ENCODE results near the gene H6PD. TPM values are rescaled to one million over a fixed set of nuclear protein-coding genes. Genes with fewer than 3 reads are reported as not detected.

Gene H6PD
- total RNA-seq, 1 donor from 2014 or later, result 28.9 TPM

DNA sequence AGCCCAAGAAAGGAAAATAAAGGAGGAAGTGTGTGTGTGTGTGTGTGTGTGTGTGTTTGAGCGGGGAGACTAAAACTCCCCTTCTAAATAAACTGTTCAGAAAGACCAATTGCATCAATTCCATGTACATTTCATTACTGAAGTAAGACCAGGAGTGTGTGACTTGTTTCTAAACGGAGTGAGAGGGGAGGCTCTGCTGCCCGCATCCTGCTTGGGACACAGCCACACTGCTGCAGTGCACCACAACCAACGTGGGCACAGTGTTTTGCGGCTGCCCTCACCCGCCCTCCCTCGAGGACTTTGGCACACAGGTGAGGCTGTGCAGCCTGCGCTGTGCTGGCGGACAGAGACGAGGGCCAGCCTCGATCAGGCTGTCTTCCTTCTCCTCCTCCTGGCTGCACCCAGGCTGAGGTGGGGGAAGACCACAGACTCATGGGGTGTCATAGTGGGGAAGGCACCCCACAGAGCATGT, 31.0 kb upstream of the H6PD start:
- DNase-seq (ENCODE audit: low spot score), result no peak
- intact Hi-C loops (cut with DNase I), result no loop called here

DNA sequence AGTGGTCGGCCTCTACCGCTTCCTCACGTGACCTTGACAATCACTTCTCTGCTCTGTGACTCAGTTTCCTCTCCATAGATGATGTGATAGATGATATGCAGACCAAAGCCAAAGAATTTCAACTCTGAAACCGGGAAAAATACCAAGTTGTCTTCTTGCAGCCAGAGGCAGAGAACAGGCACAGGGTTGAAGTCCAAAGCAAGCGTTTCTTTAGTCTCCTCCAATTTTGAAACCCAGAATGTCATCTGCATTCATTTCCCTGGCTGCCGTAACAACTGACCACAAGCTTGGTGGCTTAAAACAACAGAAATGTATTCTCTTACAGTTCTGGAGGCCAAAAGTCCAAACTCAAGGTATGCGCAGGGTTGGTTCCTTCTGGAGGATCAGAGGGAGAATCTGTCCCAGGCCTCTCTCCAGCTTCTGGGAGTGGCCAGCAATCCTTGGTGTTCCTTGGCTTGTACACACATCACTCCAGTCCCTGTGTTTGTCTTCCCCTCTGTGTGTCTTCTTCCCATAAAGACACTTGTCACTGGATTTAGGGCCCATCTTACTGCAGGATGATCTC, 30.3 kb upstream of the H6PD start:
- intact Hi-C loops (cut with DNase I), result no loop called here
- DNase-seq (ENCODE audit: low spot score), result no peak

DNA sequence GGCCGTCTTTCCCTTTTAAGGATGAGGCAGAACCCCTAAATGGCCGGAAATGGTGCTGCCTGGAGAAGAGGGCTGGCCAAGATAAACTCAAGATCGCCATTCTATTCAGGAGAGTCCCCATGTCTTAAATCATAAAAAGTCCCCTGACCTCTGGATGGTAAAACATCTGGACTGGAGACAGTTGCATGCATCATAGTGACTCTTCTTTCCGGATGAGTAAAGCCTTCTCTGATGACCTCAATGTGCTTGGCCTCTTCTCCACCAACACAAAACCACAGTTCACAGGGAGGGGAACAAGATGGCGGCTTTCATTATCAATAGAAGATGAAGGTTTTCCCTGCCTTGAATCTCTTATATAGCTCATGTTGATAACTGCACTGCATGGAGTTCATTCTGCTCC, 27.5 kb upstream of the H6PD start:
- DNase-seq (ENCODE audit: low spot score), result no peak
- intact Hi-C loops (cut with DNase I), result no loop called here

DNA sequence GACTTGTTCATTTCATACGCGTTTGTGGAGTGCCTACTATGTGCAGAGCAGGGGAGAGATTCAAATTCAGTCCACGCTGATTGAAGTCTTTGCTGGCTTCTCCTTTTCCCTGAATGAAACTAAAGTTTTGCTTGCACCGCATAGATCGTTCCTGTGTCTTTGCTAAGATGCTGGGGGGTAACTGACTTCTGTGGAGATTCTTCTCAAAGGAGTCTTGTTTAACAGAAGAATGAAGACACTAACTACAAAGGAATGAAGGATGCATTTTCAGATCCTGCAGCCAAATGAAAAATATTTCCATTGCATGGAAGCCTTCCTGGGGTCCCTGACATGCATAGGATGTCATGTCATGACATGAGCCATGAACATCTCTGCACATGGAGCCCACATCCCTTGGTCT, 26.9 kb upstream of the H6PD start:
- no peak for DNase-seq (ENCODE audit: low spot score)
- intact Hi-C loops (cut with DNase I), result no loop called here

DNA sequence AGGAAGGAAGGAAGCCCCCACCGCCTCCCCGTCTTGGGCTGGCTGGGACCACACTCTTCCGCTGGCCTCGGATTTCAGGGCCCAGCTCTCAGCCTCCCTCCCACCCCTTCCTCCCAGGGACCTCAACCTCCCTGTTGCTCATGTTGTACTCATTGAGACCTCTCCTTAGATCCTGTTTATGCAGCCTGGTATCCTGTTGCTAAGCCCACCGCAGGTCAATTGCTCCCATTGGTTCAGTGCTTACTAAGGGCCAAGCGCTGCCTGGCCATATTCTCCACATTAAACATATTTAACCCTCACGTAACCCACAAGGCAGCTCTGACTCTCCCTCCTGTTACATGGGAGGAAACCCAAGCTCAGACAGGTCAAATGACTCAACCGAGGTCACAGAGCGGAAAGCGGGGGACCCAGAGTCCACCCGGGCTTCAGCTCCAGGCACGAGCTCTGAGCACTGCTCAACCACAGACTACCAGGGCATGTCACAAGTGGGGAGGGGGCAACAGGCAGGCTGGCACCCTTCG, 23.2 kb upstream of the H6PD start:
- intact Hi-C loops (cut with DNase I), result no loop called here
- no peak for DNase-seq (ENCODE audit: low spot score)

DNA sequence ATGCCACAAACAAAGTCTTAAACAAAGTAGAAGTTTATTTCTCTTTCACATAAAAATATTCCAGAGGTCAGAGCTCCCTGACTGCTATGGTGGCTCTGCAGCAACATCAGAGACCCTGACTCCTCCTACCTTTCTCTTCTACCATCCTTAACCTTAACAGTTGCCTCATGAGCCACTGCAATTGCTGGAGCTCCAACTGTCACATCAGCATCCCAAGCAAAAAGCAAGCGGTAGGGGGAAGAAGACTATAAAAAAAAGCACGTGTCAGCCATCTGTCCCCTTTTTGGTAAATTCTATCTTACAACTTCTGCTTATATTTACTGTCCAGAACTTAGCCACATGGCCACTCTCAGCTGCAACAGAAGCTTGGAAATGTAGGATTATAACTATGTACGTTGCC, 21.8 kb upstream of the H6PD start:
- intact Hi-C loops (cut with DNase I), result no loop called here
- DNase-seq (ENCODE audit: low spot score), result no peak

DNA sequence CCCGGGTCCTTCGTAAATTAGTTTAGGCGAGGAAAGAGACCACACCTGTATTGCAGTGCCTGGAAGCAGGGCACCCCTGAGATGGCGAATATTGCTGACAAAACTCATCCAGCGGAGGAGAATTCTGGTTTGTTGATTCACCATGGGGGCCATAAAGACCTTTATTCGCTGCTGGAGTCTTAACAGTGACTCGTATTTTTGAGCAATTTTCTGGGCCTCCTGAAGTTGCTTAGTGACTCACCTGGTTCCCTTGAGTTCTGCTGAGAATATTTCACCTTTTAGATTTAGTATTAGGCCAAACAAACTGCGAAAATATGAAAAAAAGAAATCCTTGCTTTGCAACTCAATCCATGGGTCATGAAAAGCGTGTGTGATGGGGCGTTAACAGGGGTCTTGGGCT, 20.6 kb upstream of the H6PD start:
- intact Hi-C loops (cut with DNase I), result no loop called here
- DNase-seq (ENCODE audit: low spot score), result no peak

DNA sequence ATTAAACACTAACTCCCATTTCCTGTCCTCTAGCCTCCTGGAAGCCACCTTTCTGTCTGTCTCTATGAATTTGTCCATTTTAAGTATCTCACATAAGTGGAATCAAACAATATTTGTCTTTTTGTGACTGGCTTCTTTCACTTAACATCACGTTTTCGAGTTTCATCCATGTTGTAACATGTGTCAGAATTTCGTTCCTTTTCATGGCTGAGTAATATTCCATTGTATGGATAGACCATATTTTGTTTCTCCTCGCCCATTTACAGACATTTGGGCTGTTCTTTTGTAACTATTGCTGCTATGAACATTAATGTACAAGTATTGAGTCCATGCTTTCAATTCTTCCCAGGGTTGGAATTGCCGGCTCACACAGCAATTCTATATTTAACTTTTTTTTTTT, 15.7 kb upstream of the H6PD start:
- intact Hi-C loops (cut with DNase I), result no loop called here
- no peak for DNase-seq (ENCODE audit: low spot score)

DNA sequence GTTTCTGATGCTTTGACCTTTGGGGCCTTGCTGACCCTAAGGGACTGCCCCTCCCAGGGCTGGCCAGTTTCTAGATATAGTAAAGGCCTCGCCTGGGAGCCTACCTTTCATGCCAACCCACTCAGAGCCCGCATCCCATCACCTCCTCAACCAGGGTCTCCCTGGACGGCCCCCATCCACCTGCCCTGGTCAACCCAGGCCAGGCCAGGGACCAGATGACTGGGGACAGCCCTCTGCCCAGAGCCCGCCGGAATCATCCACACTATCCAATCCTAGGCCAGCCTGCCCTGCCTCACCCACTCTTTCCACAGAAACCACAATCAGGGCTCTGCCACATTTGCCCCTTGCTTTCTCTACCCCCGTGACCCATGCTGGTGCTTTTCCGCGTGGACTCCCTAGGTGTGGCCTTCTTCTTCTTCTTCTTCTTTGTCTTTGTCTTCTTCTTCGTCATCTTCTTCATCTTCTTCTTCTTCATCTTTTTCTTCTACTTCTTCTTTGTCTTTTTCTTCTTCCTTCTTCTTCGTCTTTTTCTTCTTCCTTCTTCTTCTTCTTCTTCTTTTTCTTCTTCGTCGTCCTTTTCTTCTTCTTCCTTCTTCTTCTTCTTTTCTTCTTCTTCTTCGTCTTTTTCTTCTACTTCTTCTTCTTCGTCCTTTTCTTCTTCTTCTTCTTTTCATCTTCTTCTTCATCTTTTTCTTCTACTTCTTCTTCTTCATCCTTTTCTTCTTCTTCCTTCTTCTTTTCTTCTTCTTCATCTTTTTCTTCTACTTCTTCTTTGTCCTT, 11.5 kb upstream of the H6PD start:
- intact Hi-C loops (cut with DNase I), result no loop called here
- DNase-seq (ENCODE audit: low spot score), result no peak

DNA sequence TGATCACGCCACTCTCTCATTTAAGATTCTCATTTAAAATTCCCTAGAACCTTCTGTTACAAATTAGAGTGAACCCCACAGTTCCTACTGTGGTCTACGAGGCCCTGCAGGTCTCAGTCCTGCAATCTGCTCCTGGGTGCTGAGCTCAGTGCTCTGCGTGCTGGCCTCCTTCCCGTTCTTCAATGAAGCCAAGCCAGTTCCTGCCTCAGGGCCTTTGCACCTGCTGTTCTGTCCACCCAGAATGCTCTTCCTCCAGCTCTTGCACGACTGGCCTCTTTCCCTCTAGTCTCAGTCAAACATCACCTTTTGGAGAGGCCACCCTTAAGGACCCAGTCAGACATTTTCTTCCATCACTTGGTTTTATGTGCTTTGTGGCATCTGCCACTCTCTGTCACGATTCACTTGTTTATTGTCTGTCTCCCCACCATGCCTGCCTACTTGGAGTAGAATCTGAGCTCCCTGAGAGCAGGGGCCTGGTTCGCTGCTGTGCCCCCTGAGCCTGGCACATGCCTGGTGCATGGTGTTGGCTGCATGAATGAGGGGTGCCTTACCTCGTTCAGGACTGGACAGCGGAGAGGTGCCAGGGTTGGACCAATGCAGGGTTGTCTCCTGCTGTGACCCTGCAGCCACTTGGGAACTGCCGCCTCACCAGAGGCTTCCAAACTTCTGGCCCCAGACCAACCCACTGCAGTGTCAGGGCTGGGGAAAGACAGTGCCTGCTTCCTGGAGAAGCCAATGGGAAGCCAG, 9.7 kb upstream of the H6PD start:
- intact Hi-C loops (cut with DNase I), result no loop called here
- DNase-seq (ENCODE audit: low spot score), result no peak

DNA sequence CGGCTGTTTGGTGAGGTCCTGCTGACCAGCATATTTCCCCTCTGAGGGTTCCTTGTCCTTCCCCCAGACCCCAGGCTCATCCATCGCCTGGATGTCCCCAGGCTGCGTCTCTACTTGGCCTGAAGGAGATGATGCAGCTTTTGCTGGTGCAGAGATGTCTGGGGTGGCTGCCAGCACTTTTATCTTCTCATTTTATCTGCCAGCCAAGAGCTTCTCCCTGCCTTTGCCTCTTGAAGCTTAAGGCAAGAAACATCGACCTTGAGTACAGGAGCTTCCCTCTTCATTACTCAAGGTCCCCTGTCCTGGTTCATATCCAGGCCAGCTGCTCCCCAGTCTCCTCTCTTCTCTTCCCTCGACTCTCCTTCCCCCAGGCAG, 9.2 kb upstream of the H6PD start:
- intact Hi-C loops (cut with DNase I), result no loop called here
- DNase-seq (ENCODE audit: low spot score), result no peak

DNA sequence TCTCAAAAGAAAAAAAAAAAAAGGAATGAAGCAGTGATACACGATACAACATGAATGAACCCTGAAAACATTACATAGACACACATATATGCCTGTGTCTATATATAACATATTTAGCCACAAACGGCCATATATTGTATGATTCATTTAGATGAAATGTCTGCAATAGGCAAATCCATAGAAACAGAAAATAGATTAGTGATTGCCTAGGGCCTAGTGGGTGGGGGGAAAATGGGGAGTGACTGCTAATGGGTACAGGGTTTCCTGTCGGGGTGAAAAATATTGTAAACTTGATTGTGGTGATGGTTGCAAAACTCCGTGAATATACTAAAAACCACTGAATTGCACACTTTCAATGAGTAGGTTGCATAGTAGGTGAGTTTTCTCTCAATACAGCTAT, 6.0 kb upstream of the H6PD start:
- intact Hi-C loops (cut with DNase I), result no loop called here
- no peak for DNase-seq (ENCODE audit: low spot score)

DNA sequence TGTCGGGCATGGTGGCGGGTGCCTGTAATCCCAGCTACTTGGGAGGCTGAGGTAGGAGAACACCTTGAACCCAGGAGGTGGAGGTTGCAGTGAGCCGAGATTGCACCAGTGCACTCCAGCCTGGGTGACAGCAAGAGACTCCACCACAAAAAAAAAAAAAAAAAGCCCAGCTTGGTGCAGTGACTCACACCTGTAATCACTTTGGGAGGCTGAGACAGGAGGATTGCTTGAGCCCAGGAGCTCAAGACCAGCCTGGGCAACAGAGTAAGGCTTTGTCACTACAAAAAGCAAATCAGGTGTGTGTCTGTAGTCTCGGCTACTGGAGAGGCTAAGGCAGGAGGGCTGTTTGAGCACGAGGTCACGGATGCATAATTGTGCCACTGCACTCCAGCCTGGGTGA, 5.0 kb upstream of the H6PD start:
- intact Hi-C loops (cut with DNase I), result no loop called here
- no peak for DNase-seq (ENCODE audit: low spot score)

DNA sequence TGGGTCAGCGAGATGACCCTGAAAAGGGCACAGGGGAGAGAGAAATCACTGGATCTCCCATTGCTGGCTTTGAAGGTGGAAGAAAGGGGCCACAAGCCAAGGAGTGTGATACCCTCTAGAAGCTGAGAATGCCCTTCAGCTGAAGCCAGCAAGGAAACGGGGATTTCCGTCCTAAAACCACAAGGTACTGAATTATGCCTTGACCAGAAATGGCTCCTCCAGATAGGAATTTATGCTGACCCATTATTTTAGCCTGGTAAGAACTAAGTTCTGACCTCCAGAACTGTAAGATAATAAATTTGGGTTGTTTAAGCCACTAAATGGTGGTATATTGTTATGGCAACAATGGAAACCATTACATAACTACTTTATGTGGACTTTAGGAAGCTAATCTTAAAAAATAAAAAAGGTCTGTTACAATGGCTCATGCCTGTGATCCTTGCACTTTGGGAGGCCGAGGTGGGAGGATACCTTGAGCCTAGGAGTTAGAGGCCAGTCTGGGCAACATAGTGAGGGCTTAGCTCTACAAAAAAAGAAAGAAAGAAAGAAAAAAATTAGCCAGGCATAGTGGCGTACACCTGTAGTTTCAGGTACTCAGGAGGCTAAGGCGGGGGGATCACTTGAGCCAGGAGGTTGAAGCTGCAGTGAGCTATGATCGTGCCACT, 3.6 kb upstream of the H6PD start:
- DNase-seq (ENCODE audit: low spot score), result no peak
- intact Hi-C loops (cut with DNase I), result no loop called here

DNA sequence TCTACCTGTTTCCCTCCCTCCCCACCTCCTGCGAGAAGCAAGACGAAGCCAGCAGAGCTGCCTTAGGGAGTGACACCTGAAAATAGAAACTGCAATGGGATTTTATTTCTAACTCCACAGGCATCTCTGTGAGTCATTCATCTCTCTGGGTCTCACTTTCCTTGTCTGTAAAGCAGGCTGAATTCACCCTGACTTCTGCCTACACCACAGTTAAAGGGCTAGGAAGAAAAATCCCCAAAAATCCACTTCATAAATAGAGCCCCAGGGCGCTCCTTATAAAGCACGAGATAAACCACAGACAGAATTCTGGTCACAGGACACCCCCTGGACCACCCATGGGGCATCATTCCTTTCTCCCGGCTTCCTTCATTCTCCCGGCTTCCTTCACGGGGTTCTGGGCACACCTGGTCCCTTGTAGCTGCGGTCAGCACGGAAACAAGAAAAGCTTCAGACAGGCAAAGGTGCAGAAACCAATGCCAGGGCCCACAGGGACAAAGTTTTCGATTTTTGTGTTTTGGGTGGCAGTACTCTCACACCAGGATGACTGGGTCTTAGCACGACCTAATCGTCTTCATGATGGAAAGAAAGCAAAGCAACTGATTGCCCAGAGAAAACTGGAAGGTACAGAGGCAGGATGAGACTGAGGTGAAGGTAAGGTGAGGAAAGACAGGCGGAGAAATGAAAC, 2.8 kb upstream of the H6PD start:
- intact Hi-C loops (cut with DNase I), result no loop called here
- DNase-seq (ENCODE audit: low spot score), result no peak

DNA sequence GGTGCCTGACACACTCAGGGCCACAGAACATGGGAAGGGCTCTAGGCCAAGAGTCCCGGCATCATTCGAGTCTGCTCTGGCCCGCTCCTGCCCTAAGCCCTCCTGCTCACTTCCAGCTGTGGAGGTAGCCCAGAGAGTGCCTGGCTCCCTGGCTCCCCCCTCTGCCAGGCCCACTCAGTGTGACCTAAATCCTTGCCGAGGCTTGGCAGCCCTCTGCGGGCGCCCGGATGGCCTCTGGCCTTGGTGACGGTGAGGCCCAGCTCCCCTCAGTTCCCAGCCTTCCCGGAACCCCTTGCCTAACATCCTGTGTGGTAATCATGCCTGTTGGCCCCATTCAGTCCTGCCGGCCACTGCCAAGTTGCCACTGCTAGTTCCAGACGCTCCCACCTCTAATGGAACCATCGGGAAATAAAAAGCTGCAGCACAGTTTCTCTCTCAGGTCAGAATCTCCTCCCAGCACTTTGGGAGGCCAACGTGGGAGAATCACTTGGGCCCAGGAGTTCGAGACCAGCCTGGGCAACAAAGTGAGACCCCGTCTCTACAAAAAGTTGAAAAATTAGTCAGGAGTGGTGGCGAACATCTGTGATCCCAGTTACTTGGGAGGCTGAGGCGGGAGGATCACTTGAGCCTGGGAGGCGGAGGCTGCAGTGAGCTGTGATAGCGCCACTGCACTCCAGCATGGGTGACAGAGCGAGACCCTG, 1.2 kb upstream of the H6PD start:
- DNase-seq (ENCODE audit: low spot score), result peak; percentile 90
- intact Hi-C loops (cut with DNase I), result no loop called here

DNA sequence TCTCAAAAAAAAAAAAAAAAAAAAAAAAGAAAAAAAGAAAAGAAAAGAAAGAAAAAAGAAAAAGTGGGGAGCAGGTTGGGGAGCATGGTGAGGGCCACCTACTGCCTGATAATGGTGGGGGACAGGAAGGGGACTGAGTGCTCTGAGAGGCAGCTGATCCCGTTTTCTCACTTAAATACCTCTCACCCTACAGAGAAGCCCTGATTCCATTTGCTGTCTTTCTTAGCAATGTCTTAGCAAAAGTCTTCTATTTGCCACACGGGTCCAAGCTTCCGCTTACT, 692 bp upstream of the H6PD start:
- no peak for DNase-seq (ENCODE audit: low spot score)
- intact Hi-C loops (cut with DNase I), result no loop called here

DNA sequence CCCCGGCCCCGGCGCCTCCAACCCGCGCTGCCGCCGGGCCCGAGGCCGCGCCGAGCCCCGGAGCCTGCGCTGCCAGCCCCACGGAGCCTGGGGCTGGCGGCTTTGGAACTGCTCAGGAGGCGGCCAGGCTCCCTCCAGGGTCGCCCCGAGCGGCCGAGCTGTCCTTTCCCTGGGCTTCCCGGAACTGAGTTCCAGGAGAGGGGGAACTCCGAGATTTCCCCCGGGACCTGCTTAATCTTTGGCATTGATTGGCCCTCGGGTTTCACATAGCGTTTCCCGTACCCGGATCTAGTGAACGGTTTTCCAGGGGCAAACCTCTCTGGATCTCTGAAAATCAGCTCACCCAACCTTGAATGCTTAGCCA, 504 bp downstream of the H6PD start:
- intact Hi-C loops (cut with DNase I), result loop anchor here (5.0 kb wide), 1 partner anchor 108 kb away; the partner anchor contains the start of gene GPR157

DNA sequence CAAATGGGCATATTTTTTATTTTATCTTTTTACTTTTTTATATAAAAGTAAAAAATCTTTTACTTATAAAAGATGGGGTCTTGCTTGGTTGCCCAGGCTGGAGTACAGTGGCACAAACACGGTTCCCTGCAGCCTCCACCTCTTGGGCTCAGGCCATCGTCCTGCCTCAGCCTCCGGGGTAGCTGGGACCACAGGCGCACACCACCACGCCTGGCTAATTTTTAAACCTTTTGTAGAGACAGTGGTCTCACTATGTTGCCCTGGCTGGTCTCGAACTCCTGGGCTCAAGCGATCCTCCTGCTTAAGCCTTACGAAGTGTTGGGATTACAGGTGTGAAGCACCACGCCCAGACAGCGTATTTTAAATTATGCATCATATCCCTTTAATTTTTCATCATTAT, 986 bp downstream of the H6PD start:
- DNase-seq (ENCODE audit: low spot score), result no peak
- intact Hi-C loops (cut with DNase I), result loop anchor here (5.0 kb wide), 1 partner anchor 108 kb away; the partner anchor contains the start of gene GPR157

More for the DNA sequence above, 504 bp downstream of the H6PD start:
- no peak for DNase-seq (ENCODE audit: low spot score)

All from cardiac septum (tissue), 1 donor.